ENCODE results near the gene REPIN1.

The REPIN1 gene

DNA sequence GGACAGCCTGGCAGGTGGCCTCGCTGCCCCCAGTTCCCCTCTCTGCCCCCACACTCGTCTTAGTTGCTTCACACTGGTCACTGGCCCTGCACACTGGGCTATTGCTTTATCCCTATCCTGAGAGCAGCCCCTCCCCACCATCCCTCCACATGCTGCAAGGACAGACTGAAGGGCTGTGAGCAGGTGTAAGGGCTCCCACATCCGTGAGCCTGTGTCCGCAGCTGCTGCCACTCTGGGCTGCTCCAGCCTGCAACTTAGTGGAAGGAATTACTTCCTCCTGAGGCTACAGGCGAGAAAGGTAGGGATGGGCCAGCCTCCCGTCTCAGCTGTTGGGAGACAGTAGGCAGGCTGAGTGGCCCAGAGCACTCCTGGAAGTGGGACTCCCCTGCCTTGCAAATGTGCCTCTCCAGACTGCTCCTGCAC is 31.0 kb upstream of the REPIN1 start:
- no peak for DNase-seq

DNA sequence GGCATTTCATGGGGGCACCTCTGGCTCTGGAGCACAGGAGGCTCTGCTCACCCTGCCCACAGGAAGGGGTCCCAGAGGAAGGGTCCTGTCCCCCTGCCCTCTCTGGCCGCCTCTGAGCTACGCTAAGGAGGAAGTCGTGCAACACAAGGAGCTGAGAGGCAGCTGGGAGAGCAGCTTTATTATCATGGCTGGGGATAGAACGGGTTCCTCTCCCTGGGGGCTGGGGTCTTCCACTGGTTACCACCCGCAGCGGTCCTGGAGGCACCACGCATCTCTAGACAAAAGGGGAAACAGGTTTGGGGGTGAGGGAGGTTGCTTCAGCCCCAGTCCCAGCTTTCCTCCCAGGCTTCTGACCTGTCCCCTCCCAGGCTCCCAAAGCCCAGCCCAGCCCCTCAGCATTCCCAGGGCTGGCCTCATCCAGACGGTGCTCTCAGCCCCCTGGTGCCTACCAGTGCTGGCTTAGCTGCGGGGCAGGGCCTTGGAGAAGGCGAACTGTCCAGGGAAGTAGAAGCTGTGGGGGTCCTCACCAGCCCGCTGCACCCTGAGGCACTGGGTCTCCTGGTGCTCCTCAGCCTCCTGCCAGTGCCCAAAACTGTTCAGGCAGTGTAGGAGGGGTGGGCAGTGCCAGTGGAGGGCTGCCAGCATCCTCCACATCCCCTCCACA is 30.3 kb upstream of the REPIN1 start:
- no peak for DNase-seq

DNA sequence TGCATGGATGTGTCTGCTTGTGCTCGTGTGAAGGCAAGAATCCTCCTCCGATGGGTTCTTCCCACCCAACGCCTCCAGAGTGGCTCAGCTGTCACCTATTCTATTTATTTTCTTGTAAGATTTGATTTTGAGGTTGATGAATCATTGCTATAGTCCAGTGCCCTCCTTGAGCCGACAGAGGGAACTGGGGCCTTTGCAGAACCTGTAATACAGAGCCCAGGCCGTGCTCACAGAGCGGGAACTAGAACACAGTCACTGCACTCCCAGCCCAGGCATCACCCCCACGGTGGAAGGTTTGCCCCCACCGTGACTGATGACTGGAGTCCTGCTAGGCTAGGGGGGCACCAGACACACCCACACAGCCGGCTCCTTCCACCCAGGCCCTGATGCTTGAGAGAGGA is 29.2 kb upstream of the REPIN1 start:
- DNase-seq, result no peak

DNA sequence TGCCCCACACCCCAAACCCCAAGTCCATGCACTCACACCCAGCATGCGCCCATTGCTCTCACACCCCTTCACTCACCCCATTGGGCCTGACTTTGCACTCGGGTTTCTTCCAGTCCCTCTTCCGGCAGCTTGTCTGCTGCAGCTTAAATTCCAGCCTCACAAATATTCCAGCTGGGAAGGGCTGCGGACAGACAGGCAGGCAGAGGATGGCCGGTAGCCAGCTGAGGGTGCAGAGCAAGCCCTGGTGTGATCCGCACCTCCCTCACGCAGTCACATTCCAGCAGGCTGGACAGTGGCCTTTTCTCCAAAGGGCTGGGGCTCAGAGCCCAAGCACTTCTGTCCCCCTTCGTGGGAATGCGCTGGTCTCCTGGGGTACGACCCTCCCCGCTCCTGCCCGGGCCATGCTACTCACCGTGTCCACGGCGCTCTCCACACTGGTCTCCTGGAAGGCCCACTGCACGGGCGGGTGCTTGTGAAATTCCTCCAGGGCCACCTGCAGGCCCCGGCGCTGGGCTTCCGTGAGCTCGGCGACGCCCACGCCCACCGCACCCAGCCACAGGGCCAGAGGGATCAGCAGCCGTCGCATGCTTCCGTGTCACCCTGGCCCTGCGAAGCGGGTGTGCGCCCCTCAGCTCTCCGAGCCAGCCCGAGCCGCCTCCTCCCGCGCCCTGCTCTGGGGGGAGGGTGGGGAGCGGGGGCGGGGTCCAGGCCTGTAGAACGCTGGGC is 28.4 kb upstream of the REPIN1 start:
- DNase-seq, result no peak

- no peak for DNase-seq
Observed at GRCh38 chr7:150340875-150341262, 27.8 kb upstream of the REPIN1 start.

- DNase-seq, result no peak
Observed at GRCh38 chr7:150341263-150342120, 27.1 kb upstream of the REPIN1 start, which contains the start of gene RARRES2. TSS of gene RARRES2 (minus strand) at chr7:150341629. CDS start at chr7:150340609, 1,020 bp downstream.

DNA sequence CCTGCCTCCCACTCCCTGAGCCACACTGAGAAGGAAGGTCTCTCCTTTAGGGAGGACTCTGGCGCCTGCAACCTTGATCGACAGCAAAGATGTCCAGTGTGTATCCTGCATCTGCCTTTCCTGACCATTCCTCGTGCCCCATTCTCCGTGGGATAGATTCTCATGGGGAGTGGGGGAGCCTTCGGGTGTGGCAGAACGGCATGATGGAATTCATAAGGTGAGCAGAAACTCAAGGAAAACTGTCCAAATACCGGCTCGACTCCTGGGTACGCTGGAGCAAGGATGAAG is 26.6 kb upstream of the REPIN1 start:
- DNase-seq, result no peak

DNA sequence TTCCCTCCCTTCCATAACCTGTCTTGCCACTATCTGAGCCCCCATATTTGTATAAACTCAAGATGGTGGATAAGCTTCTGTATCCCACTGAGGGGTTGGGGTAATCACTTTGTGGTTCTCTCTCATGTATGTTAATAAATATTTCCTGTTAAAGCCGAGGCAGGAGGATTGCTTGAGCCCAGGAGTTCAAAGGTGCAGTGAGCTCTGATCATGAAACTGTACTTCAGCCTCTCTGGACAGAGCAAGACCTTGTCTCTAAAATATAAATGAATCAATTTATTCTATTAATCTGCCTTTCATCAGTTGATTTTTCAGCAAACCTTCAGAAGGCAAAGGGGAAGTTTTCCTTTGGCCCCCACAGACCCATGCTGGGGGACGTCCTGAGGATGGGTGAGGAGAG is 25.4 kb upstream of the REPIN1 start:
- DNase-seq, result no peak

- DNase-seq, result no peak
Observed at GRCh38 chr7:150344299-150344698, 24.3 kb upstream of the REPIN1 start.

DNA sequence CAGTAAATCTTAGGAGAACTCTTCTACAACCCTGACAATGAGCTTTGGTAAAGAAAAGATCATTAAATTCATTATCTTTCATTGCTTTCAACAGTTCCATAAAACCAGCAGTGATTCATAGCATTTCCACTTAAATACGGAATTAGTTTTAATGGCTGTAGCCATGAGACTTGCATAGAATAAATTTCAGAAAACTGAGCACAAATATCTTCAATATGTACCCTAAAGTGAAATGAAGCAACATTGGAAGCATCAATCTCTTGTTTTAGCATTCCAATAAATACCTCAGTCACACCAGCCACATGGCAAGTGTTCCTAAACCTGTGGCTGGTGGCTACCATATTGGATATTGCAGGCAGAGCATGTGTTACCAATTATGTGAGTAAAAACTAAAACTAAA is 23.6 kb upstream of the REPIN1 start:
- DNase-seq, result no peak

- no peak for DNase-seq
Observed at GRCh38 chr7:150346922-150347321, 21.7 kb upstream of the REPIN1 start.

DNA sequence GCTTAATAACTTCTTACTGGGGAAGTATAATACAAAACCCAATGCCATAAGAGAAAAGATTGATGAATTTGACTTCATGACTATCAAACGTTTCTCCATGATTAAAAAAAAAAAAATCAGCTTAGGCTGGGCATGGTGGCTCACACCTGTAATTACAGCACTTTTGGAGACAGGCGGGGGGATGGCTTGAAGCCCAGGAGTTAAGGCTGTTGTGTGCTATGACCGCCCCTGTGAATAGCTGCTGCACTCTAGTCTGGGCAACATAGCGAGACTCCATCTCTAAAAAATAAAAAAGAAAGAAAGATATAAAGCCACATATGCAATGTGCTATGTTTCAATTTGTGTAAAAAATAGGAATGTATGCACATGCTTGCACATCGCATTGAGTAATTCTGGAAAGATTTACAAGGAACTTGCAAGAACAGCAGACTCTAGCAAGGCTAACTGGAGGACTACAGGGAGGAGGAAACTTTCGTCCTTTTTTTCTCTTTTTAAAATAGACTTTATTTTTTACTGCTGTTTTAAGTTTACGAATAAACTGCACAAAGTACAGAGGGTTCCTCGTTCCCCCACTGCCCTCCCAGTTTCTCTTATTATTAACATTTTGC is 16.9 kb upstream of the REPIN1 start:
- no peak for DNase-seq

GRCh38 chr7:150355666-150356059 is 13.0 kb upstream of the REPIN1 start:
- no peak for DNase-seq

- peak; percentile 56 for DNase-seq
Observed at GRCh38 chr7:150356265-150356897, 12.2 kb upstream of the REPIN1 start.

- DNase-seq, result peak; percentile 14
Observed at GRCh38 chr7:150357270-150357669, 11.4 kb upstream of the REPIN1 start.

DNA sequence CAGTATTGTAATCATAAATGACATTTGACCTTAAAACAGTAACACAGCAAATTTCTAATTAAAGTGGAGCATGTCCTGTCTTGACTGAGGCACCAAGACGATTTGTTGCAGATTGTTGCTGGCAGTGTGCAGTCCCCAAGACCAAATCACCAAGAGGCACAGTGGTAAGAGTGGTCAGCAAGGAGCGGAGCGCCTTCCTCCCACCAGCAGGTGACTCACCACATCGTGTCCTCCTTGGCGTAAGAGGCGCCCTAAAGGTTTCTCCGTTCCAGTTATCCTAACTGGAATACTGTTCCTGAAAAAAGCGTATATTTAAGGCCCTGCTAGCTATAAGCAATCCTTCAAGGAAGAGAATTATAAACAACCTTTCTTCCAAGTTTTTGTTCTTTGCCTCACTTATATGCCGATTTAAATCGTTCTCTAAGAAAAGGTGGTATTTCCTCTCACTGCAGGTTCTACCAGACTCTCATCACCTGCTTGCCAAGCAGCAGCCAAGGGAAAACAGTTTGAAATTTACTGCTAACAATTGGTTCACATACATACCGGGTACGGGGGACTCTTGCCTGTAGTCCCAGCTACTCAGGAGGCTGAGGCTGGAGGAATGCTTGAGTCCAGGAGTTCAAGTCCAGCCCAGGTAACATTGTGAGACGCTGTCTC is 10.7 kb upstream of the REPIN1 start:
- no peak for DNase-seq

DNA sequence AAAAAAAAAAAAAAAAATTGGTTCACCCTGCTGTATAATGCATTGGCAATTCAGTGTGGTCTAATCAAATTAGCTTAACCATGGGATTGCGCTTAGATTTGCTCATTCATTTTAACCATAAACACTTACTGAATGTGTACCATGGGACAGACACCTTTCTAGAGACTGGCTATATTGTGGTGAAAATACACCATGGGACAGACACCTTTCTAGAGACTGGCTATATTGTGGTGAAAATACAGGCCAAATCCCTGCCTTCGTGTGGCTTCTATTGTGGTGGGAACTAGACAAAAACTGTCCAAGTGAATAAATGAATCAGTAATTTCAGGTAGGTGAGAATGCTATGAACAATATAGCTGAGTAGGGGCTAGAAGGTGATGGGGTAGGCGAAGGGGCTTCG is 10.2 kb upstream of the REPIN1 start:
- no peak for DNase-seq

DNA sequence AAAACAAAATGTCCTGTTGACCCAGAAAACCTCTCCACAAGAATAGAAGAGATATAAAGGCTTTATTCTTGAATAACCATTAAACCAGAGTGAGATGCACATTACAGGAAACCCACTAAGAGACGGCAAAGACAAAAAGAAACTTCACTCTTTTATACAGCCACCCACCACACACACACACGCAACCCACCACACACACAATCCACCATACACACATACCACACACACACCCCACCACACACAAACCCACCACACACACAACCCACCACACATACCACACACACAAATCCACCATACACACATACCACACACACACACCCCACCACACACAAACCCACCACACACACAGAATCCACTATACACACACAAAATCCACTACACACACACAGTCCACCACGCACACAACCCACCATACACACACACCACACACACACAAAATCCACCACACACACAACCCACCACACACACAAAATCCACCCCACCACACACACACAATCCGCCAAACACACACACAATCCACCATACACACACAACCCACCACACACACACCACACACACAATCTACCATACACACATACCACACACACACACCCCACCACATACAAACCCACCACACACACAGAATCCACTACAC is 9.5 kb upstream of the REPIN1 start:
- DNase-seq, result no peak

DNA sequence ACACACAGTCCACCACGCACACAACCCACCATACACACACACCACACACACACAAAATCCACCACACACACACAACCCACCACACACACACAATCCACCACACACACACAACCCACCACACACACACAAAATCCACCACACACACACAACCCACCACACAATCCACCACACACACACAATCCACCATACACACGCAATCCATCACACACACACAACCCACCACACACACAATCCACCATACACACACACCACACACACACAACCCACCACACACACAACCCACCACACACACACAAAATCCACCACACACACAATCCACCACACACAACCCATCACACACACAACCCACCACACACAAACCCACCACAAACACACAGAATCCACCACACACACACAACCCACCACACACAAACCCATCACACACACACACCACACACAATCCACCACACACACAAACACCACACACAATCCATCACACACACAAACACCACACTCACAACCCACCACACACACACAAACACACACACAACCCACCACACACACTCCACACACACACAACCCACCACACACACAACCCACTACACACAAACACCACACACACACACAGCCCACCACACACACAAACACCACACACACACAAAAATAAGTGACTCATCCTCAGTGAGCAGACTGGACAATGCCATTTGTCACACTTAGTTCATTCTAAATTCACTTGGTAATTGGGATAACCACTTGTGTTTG is 8.8 kb upstream of the REPIN1 start:
- no peak for DNase-seq

- DNase-seq, result no peak
Observed at GRCh38 chr7:150360363-150361058, 8.1 kb upstream of the REPIN1 start.

GRCh38 chr7:150361402-150361801 is 7.2 kb upstream of the REPIN1 start:
- DNase-seq, result no peak
